HG02973 (cell line): ENCODE measurements around the gene SH3BP5.
"Not testable (repeated sequence)": the region's sequence is repeated elsewhere in the genome, so short reads cannot be mapped to it uniquely, and the experiment has no call there.

ENCODE experiments used
- ATAC-seq: cut with Tn5 transposase; IDR thresholded peaks from one replicate; pipeline ENCODE4 v1.9.1; 2021; ENCODE audit warnings: moderate library complexity; ENCODE audit not compliant: unreplicated experiment

SH3BP5 gene, protein sequence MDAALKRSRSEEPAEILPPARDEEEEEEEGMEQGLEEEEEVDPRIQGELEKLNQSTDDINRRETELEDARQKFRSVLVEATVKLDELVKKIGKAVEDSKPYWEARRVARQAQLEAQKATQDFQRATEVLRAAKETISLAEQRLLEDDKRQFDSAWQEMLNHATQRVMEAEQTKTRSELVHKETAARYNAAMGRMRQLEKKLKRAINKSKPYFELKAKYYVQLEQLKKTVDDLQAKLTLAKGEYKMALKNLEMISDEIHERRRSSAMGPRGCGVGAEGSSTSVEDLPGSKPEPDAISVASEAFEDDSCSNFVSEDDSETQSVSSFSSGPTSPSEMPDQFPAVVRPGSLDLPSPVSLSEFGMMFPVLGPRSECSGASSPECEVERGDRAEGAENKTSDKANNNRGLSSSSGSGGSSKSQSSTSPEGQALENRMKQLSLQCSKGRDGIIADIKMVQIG

DNA sequence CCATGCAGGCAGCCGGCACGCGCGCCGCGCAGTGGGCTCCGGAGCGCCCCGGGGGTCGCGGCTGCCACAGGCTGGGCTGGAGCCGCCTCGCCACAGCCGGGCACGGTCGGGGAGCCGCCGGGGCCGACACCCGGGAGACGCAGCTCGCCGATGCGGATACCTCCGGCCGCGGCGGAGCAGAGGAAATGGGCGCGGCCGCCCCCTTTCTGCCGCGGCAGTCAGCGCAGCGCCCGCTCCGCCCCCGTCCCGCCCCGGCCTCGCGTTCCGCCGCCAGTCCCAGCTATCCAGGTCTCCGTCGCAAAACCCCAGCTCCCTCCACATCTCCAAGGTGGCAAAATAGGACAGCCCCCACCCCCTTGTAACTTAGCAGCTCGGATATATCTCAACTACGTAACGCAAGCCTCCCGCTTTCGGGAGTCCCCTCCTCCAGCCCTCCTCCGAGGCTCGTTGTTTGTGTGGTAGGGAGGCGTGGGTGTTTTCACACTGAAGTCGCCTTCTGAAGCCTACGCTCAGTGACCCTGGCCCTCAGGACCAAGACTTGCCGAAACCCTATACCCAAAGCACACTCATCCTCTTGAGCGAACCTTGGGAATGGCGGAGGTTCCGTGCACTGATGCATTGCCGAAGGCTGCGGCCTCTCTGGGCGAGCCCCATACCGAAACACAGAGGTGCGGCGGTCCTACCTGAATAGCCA, at the start of gene SH3BP5:
Gene SH3BP5 (minus strand): TSS at position 182 of the 694 bp plus-strand sequence. CDS start 178 bp downstream, at position 4.
- peak; percentile 78 for ATAC-seq

DNA sequence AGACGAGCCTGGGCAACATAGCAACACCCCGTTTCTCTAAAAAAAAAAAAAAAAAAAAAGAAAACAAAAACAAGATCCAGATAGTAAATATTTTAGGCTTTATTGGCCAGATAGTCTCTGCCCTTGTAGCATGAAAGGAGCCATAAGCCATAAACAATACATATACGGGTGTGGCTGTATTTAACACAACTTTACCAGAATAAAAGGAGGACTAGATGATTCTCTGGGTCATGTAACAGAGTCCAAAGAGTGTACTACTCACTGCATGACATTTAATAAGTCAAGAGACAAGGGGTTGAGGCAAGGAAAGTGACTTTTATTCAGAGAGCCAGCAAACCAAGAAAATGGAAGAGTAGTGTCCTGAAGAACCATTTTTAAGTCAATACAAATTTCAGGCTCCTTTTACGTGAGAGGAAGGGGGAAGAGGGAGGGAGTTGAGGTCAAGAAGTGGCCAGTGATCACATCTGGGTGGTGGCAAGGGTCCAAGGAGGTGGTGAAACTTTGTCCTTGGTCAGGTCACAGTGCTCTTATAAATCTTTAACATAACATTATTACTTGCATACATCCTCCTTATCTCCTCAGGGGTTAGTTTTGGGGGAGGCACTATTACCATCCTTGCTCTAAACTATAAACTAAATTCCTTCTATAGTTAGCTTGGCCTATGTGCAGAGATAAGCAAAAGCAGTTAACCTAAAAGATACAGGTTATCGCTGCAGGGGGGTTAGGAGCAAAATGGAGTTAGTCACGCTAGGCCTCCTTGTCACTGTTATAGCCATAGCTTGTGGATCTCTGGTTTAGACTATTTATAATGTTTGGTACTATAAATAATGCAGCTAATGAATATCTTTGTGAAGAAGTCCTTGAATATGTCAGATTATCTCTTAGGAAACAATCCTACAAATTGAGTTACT, 48.8 kb upstream of the SH3BP5 start:
- ATAC-seq, result no peak

DNA sequence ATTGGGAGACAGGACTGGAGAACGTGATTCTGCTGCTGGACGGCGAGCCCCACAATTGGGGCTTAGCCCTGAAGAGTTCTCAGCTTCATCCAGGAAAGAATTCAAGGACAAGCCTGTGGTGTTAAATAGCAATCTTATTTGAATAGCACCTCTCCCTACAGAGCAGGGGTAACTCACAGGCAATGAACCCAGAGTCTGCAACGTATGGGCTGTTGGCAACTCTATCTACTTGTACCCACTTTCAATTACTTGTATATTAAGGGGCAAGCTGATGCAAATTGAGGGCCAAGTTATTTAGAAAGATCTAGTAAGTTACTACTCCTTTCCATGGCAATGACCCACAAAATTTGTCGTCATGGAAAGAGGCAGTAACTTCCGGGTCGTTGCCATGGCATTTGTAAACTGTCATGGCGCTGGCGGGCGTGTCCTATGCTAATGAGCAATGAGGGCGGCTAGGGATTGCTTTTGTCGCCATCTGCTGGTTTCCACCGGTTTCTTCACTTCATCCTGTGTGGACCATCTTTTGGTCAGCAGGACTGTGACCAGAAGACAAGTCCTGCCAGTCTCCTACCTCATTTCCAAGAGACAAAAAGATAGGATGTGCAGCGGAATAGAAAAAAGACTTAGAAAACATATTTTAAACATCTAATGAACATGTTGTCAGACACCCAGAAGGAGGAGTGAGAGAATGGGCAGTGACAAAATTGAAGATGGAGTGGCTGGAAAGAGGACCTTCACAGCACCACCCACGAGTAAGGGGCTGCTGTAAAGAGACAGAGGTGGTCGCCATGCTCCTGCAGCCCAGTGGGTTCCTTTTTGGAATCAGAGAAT, 45.8 kb upstream of the SH3BP5 start:
- ATAC-seq, result peak; percentile 92

DNA sequence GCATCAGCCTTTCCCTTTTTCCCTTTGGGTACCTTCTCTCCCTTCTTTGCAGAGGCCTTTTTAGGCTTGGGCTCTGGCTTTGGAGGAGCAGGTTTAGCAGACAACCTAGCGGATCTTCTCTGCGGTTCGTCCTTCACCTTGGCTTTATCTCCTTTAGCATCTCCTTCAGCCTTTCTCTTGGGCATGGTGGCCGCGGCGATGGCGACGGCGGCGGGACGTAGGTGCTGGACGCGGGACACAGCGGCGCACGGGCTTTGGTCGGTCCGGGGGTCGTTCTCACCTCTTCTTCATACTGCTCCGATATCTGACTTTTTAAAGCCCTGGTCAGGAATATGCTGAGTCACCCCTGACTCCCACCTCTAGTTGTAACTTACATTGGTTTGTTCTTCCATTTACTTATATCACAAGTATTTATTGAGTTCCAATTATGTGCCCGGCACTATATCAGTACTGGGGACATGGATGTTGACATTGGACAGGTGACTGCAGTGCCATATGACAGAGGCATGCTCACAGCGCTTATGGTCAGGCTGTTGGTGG, 43.1 kb upstream of the SH3BP5 start:
- ATAC-seq, result no peak

DNA sequence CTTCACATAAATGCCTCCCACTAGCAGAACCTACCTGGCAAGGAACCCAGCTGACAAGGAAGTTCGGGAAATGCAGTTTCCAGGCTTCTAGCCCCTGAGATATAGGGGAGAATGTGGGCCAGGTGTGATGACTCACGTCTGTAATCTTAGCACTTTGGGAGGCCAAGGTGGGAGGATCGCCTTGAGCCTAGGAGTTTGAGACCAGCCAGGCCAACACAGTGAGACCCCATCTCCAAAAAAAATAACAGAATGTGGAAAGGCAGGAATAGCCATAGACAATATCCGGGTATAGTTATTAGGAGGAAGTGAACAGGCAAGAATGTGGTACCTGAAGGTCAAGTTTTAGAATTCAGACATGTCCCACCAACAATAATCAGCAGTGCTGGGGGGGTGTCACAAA, 40.5 kb upstream of the SH3BP5 start:
- no peak for ATAC-seq

DNA sequence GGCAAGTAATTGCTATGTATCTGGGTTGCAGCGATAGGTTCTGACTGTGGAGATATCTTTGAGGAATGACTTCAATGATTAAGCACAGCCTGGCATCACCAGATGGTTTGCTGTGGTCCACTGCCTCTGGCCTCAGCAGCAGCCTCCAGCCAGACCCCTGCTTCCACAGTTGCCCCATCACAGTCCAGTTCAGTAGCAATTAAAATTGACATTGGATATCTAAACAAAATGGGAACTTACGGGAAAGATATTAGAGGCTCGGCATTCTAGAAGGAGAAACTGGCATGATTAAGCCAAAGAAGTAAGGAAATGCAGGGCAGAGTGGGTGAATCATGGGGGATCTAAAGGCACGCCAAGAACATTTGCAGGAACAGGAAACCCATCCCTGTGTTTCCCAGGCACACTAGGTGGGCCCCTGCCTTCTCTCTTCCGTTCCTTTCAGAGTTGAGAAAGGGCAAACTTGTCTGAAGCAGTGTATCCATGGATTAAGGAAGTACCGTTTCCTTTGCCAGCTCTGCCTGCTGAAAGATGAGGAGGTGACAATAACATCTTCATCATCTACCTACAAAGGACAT, 36.3 kb upstream of the SH3BP5 start:
- ATAC-seq, result no peak

DNA sequence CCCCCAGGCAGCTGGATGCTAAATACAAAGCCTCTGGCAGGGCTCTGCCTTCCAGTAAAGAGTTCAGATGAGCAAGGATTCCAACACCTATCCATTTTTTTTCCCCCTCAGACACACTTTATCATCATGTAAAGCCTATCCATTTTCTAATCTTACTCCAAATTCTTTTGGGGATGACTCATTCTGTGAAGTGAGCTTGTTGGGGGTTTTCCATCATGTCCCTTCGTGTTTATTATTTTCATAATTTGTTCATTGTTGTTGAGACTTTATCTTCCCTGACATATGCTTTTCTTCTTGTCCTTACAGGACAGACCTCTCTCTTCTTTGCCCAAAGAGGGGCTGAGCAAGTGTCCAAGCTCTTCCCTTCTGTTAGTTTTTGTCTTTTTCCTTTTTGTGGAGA, 34.7 kb upstream of the SH3BP5 start:
- ATAC-seq, result no peak

DNA sequence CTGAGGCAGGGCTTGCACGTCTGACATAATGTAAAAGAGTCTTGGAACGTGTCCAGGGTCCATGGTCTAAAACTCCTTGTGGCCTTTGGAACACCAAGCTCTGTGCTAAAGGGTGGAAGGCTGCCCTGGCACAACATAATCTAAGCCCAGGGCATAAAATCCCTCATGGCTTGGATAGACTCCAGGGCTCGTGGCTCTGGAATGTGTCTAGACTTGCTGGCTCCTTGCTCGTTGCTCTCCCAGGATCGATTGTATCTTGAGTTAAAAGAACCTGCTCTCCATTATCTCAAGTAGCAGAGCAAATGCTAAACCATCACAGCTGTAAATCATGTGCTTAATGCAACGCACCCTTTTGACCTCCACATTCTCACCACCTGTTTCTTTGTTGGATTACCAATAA, 31.7 kb upstream of the SH3BP5 start:
- ATAC-seq, result not testable (repeated sequence)

DNA sequence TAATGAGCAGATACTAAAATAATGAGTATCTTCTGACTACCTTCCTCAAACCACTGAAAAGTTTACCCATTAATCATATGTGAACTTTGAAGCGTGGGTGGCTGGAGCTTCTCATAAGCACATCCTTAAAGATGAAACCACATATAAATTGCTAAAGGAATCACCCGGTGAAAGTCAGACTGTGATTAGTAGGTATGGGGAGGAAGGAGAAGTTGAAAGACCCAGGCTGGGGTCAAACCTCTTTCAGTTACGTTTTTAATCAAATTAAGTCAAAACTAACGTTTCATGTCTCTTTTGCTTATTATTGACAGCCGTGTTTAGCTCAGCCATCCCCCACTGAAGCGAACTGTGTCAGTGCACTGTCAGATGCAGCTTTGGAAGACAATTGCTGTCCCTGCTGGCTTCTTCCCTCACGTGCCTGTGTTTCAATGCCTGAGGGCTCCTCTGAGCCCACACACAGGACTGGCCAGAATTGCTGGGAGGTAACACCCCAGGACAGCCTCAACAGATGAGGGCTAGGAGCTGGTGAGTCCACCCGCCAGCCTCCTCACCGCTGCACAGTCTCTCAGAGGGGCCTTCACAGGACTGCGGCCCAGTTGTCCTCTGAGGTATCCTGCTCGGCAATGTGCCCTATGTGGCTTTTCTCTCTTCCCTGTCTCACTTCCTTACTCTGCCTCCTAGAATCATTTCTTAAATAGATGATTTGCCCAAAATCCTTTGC, 29.3 kb upstream of the SH3BP5 start:
- ATAC-seq, result peak; percentile 71

DNA sequence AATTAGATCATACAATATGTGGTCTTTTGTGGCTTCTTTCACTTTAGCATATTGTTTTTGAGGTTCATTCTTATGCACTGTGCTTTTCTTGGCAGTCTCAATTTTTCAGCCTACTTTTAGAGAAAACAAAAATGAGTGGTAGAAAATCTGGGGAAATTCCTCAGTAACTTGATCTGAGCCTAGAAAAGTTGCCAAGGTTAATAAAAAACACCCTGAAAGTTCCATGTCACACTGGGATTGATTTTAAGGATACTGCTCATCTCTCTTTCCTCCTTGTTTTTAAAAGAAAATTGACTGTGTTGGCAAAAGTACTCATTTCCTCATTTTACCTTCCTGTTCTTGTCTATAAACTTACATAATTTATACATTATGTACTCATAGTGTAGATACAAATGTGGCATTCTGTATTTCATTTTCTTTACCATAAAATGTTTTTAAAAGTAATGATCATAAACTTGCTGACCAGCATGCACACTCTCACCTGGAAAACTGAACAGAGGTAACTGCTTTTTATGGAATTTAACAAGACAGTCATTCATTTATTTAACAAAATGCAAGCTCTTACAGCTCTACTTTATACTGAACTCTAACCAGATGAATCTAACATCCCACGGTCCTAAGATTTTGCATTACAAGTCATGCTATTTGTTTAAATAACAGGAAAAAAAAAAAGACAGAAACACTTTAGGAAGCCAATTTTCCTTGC, 28.6 kb upstream of the SH3BP5 start:
- ATAC-seq, result no peak

DNA sequence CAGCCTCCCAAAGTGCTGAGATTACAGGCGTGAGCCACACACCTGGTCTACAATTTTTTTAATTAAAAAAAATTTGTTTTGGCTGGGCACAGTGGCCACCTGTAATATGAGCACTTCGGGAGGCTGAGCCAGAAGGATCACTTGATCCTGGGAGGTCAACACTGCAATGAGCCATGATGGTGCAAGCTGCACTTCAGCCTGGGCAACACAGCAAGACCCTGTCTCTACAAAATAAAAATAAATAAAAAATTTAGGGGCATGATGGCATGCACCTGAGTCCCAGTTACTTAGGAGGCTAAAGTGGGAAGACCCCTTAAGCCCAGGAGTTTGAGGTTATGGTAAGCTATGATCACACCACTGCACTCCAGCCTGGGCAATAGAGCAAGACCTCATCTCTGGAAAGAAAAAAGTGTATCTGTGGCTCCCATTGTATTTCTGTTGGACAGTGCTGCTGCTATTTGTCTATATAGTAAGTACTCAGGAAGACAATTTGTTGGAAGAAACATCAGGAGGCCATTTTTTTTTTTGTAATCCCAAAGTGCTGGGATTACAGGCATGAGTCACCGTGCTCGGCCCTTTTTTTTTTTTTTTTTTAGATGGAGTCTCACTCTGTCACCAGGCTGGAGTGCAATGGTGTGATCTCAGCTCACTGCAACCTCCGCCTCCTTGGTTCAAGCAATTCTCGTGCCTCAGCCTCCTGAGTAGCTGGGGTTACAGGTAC, 27.5 kb upstream of the SH3BP5 start:
- ATAC-seq, result no peak

DNA sequence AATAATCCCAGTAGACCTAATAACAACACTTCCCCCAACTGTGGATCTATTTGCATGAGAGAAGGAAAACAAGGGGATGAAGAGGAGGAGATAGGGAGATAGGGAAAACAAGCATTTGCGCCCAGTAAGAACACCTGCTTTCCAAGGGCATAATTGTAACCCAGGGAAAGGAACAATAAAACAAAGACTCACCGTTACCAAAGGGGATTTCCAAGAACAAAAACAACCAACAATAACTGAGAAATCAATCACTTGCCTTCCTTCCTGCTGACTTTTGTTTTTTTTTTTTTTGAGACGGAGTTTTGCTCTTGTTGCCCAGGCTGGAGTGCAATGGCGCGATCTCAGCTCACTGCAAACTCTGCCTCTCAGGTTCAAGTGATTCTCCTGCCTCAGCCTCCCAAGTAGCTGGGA, 24.3 kb upstream of the SH3BP5 start:
- ATAC-seq, result not testable (repeated sequence)

DNA sequence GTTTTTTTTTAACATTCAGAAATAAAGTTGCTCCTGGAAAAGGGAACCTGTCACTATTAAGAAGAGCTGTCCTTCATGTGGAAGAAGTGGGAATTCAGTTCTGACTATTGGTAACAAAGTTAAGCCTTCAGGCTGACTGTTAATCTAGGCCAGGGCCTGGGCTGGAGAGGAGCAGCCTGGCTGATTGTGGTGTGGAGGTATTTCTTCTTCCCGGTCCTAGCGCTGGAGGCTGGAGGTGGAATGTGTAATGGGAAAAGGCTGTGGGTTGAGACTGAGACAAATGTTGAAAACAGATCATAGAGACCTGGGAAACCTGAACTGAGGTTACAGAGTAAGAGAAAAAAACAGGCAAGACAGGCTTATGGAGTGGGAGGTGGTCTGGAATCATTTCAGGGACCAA, 23.8 kb upstream of the SH3BP5 start:
- no peak for ATAC-seq

DNA sequence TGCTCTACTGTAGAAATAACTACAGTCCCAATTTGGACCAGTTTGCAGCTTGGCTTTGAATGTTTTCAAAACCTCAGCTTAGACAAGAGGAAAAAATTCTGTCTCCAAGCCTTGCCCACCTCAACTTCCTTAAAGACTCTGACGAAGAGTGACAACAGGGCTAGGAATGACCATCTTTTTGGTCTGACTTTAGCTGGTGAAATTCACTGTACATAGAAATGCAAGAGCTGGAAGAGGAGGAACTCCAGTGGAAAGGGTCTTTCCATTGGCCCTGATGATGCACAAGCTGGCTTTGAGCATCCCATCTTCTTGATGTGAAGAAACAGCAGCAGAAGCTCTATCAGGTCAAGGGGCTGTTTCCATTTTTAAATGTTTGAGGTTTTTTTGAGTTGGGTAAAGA, 22.7 kb upstream of the SH3BP5 start:
- ATAC-seq, result no peak

DNA sequence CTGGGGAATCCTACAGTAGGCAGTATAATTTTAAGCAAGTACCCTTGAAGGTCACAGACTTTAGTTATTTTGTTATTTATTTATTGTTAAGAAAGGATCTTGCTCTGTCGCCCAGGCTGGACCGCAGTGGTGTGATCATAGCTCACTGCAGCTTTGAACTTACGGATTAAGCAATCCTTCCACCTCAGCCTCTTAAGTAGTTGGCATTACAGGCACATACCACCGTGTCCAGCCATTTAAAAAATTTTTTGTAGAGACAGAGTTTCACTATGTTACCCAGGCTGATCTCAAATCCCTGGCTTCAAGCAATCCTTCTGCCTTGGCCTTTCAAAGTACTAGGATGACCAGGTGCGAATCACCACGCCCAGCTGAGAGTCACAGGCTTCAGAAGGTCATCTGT, 22.1 kb upstream of the SH3BP5 start:
- no peak for ATAC-seq

DNA sequence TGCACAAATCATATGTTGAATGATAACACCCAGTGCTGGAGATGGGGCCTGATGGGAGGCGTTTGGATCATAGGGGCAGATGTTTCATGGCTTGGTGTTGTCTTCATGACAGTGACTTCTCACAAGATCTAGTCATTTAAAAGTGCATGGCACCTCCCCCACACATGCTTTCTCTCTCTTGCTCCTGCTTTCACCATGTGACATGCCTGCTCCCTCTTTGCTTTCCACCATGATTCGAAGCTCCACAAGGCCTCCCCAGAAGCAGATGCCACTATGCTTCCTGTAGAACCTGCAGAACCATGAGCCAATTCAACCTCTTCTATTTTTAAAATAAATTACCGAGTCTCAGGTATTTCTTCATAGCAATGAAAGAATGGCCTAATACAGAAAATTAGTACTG, 17.8 kb upstream of the SH3BP5 start:
- no peak for ATAC-seq

DNA sequence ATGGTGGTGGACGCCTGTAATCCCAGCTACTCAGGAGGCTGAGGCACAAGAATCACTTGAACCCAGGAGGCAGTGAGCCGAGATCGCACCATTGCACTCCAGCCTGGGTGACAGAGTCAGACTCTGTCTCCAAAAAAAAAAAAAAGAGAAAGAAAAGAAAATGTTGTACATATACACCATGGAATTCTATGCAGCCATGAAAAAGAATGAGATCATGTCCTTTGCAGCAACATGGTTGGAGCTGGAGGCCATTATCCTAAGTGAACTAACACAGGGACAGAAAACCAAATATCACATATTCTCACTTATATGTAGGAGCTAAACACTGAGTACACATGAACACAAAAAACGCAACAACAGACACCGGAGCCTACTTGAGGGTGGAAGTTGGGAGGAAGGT, 17.1 kb upstream of the SH3BP5 start:
- not testable (repeated sequence) for ATAC-seq

DNA sequence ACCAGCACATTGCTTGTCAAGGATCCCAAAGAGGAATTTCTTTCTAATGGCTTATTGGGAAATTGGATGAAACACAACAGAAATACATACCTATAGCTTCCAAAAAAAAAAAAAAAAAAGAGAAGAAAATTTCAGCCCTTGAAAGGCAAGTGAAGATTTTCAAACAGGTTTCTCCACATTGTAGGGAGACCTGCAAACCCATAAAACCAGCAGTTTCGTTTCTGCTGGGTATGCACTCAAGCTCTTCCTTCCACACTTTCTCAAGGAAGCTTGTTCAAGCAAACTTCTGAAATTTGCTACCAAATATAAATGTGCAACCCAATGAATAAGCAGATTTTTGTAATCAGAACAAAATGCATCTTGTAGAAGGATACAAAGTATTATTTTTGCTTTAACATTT, 15.9 kb upstream of the SH3BP5 start:
- ATAC-seq, result no peak
